ENCODE results near the gene TNFRSF14. TPM values are rescaled to one million over a fixed set of nuclear protein-coding genes. Genes with fewer than 3 reads are reported as not detected.

TNFRSF14 gene
- total RNA-seq, 1 experiment from 2014 or later: 25.5 TPM

GRCh38 chr1:2528611-2528965 lies 27.6 kb upstream of the TNFRSF14 start:
- H3K4me1 ChIP-seq (ENCODE audit: insufficient read depth, low read length): peaks cover 47% of the 10 kb centered on the region
- no TSS peak for BruUV-seq (replicated peaks)
- H3K27ac ChIP-seq (ENCODE audit: low read length): no peak overlapping the region
- ATAC-seq (no peak), DNase-seq (no peak)
- TF ChIP-seq EZH2phosphoT487 (IDR thresholded peaks at IDR 0.05; ENCODE audit: borderline replicate concordance, low read length) (no peak), EZH2 (IDR thresholded peaks at IDR 0.05; ENCODE audit: low read length, unreplicated experiment) (no peak)
- TF ChIP-seq, protein P1, sequence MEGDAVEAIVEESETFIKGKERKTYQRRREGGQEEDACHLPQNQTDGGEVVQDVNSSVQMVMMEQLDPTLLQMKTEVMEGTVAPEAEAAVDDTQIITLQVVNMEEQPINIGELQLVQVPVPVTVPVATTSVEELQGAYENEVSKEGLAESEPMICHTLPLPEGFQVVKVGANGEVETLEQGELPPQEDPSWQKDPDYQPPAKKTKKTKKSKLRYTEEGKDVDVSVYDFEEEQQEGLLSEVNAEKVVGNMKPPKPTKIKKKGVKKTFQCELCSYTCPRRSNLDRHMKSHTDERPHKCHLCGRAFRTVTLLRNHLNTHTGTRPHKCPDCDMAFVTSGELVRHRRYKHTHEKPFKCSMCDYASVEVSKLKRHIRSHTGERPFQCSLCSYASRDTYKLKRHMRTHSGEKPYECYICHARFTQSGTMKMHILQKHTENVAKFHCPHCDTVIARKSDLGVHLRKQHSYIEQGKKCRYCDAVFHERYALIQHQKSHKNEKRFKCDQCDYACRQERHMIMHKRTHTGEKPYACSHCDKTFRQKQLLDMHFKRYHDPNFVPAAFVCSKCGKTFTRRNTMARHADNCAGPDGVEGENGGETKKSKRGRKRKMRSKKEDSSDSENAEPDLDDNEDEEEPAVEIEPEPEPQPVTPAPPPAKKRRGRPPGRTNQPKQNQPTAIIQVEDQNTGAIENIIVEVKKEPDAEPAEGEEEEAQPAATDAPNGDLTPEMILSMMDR (conservative IDR thresholded peaks at IDR 0.05; ENCODE audit: low read depth, low read length): no peak
- no peak overlapping the region for H2AFZ ChIP-seq (ENCODE audit: low read length)
- intact Hi-C loops (cut with micrococcal nuclease): no loop called here
- H3F3A ChIP-seq (ENCODE audit: low read length, unreplicated experiment): no peaks in the 10 kb centered on the region
- CTCF ChIA-PET: no interaction called here
- peak overlapping the region; percentile 67 for H3K4me2 ChIP-seq (ENCODE audit: low read length)
- no peaks in the 10 kb centered on the region for H3K9me2 ChIP-seq (replicated peaks; ENCODE audit: low read length)
- H4K20me1 ChIP-seq (ENCODE audit: low read length): peaks cover 23% of the 10 kb centered on the region
- POLR2A ChIA-PET (ENCODE audit: unreplicated experiment): no interaction called here
- no peak overlapping the region for H3K4me3 ChIP-seq (ENCODE audit: low read length)
- no peaks in the 10 kb centered on the region for H3K9me3 ChIP-seq (ENCODE audit: low read length)
- no peaks in the 10 kb centered on the region for H3K27me3 ChIP-seq (ENCODE audit: low read length)
- H3K36me3 ChIP-seq (ENCODE audit: low read depth, low read length): no peaks in the 10 kb centered on the region; the same call in 1 of the 2 replicates
- no peak overlapping the region for H3K9ac ChIP-seq (ENCODE audit: low read length)
- peaks cover 25% of the 10 kb centered on the region for H3K79me2 ChIP-seq (ENCODE audit: low read length)

DNA sequence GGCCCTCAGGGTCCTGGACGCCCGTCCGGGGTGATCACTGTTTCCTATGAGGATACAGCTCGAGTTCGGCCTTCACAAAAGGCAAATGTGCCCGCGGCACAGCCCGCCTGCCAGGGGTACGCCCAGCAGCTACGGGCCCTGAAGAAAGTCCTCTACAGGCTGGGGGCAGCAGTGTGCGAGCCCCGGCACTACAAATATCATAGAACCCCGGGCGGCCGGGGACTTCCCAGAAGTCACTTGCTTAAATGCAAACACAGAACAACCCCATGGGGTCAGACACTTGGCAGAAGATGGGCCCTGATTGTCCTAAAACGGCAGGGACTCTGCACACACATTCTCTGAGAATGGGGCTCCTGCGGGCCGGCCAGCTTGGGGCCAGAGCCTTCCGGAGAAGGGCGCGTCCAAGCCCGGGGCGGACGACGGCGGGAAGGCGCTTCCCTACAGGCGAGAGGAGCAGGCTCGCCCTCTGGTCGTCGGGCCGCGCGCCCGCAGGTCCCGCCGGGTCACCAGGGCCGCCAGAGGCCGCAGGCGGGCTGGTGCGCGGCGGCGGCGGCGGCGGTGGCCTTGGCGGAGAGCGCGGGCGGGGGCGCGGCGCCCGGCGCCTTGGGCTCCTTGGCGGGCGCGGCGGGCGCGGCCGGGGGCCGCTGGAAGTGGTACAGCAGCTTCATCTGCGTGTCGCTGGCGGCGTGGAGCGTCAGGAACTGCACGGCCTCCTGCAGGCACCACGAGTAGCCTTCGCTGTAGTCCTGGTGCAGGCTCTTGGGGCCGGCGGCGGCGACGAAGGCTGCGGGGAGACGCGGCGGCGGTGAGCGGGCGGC lies 27.0 kb upstream of the TNFRSF14 start:
- H3K4me2 ChIP-seq (ENCODE audit: low read length): peak overlapping the region; percentile 71
- no peaks in the 10 kb centered on the region for H3K9me2 ChIP-seq (replicated peaks; ENCODE audit: low read length)
- H3K4me3 ChIP-seq (ENCODE audit: low read length): peak overlapping the region; percentile 54
- no peak for TF ChIP-seq EZH2 (IDR thresholded peaks at IDR 0.05; ENCODE audit: low read length, unreplicated experiment)
- TF ChIP-seq, protein P1 (conservative IDR thresholded peaks at IDR 0.05; ENCODE audit: low read depth, low read length): 0 out of 2 replicates have a peak, but pooled peaks have one; percentile 21
- DNase-seq (no peak), ATAC-seq (no peak)
- ChIA-PET CTCF (no interaction called here), POLR2A (ENCODE audit: unreplicated experiment) (no interaction called here)
- H3K9ac ChIP-seq (ENCODE audit: low read length): no peak overlapping the region
- no peak overlapping the region for H3K27ac ChIP-seq (ENCODE audit: low read length)
- BruUV-seq (replicated peaks): no TSS peak
- intact Hi-C loops (cut with micrococcal nuclease): no loop called here
- H3F3A ChIP-seq (ENCODE audit: low read length, unreplicated experiment): no peaks in the 10 kb centered on the region
- H4K20me1 ChIP-seq (ENCODE audit: low read length): peaks cover 17% of the 10 kb centered on the region
- peaks cover 47% of the 10 kb centered on the region for H3K4me1 ChIP-seq (ENCODE audit: insufficient read depth, low read length)
- H3K79me2 ChIP-seq (ENCODE audit: low read length): peaks cover 19% of the 10 kb centered on the region
- no peak overlapping the region for H2AFZ ChIP-seq (ENCODE audit: low read length)
- H3K36me3 ChIP-seq (ENCODE audit: low read depth, low read length): no peaks in the 10 kb centered on the region
- H3K9me3 ChIP-seq (ENCODE audit: low read length): no peaks in the 10 kb centered on the region
- no peaks in the 10 kb centered on the region for H3K27me3 ChIP-seq (ENCODE audit: low read length)

DNA sequence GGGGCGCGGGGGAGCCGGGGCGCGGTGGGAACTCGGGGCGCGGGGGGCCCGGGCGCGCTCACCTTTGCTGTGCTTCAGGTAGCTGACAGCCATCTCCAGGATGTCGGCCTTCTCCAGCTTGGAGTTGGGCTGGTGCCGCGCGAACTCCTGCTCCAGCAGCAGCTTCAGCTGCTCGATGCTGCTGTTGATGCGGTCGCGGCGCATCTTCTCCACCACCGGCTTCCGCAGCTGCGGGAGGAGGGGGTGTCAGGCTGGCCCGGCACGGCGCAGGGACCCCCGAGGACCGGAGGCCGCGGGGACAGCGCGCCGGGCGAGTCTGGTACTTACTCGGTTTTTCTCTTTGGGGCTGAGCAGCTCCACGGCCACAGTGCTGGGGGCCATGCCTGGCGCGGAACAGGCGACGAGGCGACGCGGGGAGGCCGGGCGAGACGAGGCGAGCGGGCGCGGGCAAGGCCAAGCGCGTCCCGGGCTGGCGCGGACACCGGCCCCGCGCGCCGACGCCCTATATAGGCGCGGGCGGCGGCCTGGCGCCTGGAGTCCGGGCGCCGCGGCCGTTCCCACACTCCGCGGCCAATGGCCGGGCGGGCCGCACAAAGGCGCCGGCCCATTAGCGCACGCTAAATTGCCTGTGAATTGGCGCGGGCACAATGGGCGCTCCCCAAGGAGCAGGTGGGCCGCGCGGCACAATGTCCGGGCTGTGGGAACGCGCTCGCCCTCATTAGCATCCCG lies 26.2 kb upstream of the TNFRSF14 start, which contains the start of gene HES5:
Gene HES5, minus strand, starts transcription at position 480 of the 729 bp plus-strand sequence. Its CDS starts 99 bp downstream, at position 381.
- H3K9me3 ChIP-seq (ENCODE audit: low read length): no peaks in the 10 kb centered on the region
- ATAC-seq (no peak), DNase-seq (peak; percentile 34)
- no peak for TF ChIP-seq EZH2phosphoT487 (IDR thresholded peaks at IDR 0.05; ENCODE audit: borderline replicate concordance, low read length)
- TF ChIP-seq, protein P1 (conservative IDR thresholded peaks at IDR 0.05; ENCODE audit: low read depth, low read length): no peak
- H3K4me3 ChIP-seq (ENCODE audit: low read length): peak within 1 kb of the TSS; percentile 54
- H2AFZ ChIP-seq (ENCODE audit: low read length): peak within 1 kb of the TSS; percentile 74
- POLR2A ChIA-PET (ENCODE audit: unreplicated experiment): no interaction called here
- no peak within 1 kb of the TSS for H3K27ac ChIP-seq (ENCODE audit: low read length)
- intact Hi-C loops (cut with micrococcal nuclease): no loop called here
- peaks cover 10% of the 10 kb centered on the region for H4K20me1 ChIP-seq (ENCODE audit: low read length)
- peak within 1 kb of the TSS; percentile 71 for H3K4me2 ChIP-seq (ENCODE audit: low read length)
- BruUV-seq (replicated peaks): no TSS peak
- H3K36me3 ChIP-seq (ENCODE audit: low read depth, low read length): no peaks in the 10 kb centered on the region
- peaks cover 11% of the 10 kb centered on the region for H3K79me2 ChIP-seq (ENCODE audit: low read length)
- CTCF ChIA-PET: interaction anchor here (0.6 kb wide), 1 partner anchor 17 kb away, joined by 5 read pairs; no protein-coding TSS in a partner anchor
- peaks cover 47% of the 10 kb centered on the region for H3K4me1 ChIP-seq (ENCODE audit: insufficient read depth, low read length)
- H3K9me2 ChIP-seq (replicated peaks; ENCODE audit: low read length): no peaks in the 10 kb centered on the region
- no peak within 1 kb of the TSS for H3K9ac ChIP-seq (ENCODE audit: low read length)
- no peaks in the 10 kb centered on the region for H3K27me3 ChIP-seq (ENCODE audit: low read length)
- H3F3A ChIP-seq (ENCODE audit: low read length, unreplicated experiment): no peaks in the 10 kb centered on the region

All from PC-3 (cell line).